Endothelial cell of umbilical vein (primary cell): ENCODE results near the gene SULT1E1.

ENCODE experiments used
- CTCF ChIP-seq, 2 donors: IDR thresholded peaks; 1 replicate in 1 of 2; 2 replicates in 1 of 2; pipeline ENCODE4 v1.5.1; 2011; ENCODE audit warnings: low read length in 2 of 2, mild to moderate bottlenecking in 2 of 2, moderate library complexity in 2 of 2, control low read depth in 1 of 2, inconsistent platforms in 1 of 2, low read depth in 1 of 2; ENCODE audit not compliant: insufficient read depth in 1 of 2; ENCODE audit errors: extremely low read depth in 1 of 2
- EZH2 ChIP-seq: IDR thresholded peaks from 2 replicates; pipeline ENCODE4 v1.6.1; 2012; ENCODE audit warnings: borderline replicate concordance, low read depth, mild to moderate bottlenecking, moderate library complexity, low read length, inconsistent platforms; ENCODE audit not compliant: severe bottlenecking
- FOS ChIP-seq: IDR thresholded peaks from 2 replicates; pipeline ENCODE4 v1.6.1; 2011; ENCODE audit warnings: mild to moderate bottlenecking, low read length, moderate library complexity, borderline replicate concordance; ENCODE audit not compliant: insufficient read depth
- GATA2 ChIP-seq: IDR thresholded peaks from 2 replicates; pipeline ENCODE4 v1.7.0; 2011; ENCODE audit warnings: low read depth, mild to moderate bottlenecking, moderate library complexity, mixed read lengths, low read length; ENCODE audit not compliant: insufficient read length, insufficient read depth
- JUN ChIP-seq: IDR thresholded peaks from 2 replicates; pipeline ENCODE4 v1.6.1; 2011; ENCODE audit warnings: borderline replicate concordance, low read depth; ENCODE audit not compliant: insufficient read length, insufficient read depth
- MYC ChIP-seq: IDR thresholded peaks from one replicate; pipeline ENCODE4 v1.6.1; 2011; ENCODE audit warnings: mild to moderate bottlenecking, low read depth, low read length
- POLR2A ChIP-seq: IDR thresholded peaks from 2 replicates; pipeline ENCODE4 v1.6.1; 2012; ENCODE audit warnings: low read depth, mild to moderate bottlenecking, control low read depth, low read length
- POLR2AphosphoS5 ChIP-seq: IDR thresholded peaks from 2 replicates; pipeline ENCODE4 v1.6.1; 2012; ENCODE audit warnings: low read depth, mild to moderate bottlenecking, control low read depth, low read length, moderate library complexity; ENCODE audit not compliant: insufficient read depth
- TF ChIP-seq, protein P1 (sequence below): IDR thresholded peaks from 2 replicates; pipeline ENCODE4 v1.6.1; 2011; ENCODE audit not compliant: insufficient read depth, insufficient read length

- TF ChIP-seq CTCF (IDR thresholded peaks at IDR 0.05; ENCODE audit: extremely low read depth in 1 of 2, insufficient read depth in 1 of 2, low read depth in 1 of 2, low read length in 2 of 2) (no peak), GATA2 (no peak), POLR2AphosphoS5 (no peak), FOS (no peak), EZH2 (no peak), POLR2A (no peak), MYC (no peak), JUN (no peak)
- TF ChIP-seq, protein P1, sequence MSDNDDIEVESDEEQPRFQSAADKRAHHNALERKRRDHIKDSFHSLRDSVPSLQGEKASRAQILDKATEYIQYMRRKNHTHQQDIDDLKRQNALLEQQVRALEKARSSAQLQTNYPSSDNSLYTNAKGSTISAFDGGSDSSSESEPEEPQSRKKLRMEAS = no peak
Measured at GRCh38 chr4:69855822-69856221, 4.1 kb downstream of the SULT1E1 start.
